DMS153 treated with DMSO at 0.1 percent for 48 hours (cell line): Measurements from ENCODE around the gene SLC35E4.
"Not testable (repeated sequence)": the region's sequence is repeated elsewhere in the genome, so short reads cannot be mapped to it uniquely, and the experiment has no call there.

ENCODE experiments used
- DNase-seq: peaks from one replicate; lab custom pipeline; 2025; ENCODE audit not compliant: unreplicated experiment; lab: John Stamatoyannopoulos, UW

Gene SLC35E4, protein sequence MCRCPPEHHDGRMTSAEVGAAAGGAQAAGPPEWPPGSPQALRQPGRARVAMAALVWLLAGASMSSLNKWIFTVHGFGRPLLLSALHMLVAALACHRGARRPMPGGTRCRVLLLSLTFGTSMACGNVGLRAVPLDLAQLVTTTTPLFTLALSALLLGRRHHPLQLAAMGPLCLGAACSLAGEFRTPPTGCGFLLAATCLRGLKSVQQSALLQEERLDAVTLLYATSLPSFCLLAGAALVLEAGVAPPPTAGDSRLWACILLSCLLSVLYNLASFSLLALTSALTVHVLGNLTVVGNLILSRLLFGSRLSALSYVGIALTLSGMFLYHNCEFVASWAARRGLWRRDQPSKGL

DNA sequence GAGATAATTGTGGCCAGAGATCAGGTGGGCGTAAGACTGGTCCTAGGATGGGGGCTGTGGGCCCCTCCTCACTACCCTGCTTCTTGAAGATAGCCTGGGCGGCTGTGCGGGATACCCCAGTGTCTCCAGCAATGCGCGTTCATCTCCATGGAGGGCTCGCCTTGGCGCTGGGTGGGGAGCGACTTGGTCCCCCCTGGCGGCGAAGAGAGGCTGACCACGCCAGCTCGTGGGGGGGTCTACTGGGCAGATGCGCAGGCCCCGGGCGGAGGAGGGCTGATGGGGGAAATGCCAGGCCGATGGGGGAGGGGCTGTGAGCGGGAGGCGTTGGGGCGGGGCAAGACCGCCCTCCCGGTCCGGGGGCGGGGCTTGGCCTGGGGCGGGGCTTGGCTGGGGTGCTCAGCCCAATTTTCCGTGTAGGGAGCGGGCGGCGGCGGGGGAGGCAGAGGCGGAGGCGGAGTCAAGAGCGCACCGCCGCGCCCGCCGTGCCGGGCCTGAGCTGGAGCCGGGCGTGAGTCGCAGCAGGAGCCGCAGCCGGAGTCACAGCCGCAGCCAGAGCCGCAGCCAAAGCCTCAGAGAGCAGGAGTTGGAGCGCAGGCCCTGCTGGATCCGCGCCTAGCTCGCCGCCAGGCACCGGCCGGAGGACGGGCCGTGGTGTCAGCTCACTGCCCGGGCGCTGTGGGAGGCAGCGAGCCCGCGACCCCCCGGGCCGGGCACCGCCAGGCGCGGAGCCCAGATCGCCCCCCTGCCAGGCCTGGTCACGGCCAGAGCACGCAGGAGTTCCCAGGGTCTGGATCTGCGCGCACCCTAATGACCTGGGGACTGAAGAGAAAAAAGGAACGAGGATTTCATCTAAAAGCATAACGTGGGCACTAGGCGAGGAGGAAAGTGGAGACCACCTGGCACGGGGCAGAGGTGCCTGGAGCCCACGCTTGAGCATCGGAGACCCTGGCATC, at the start of gene SLC35E4:
Gene SLC35E4, plus strand, starts transcription at position 509 of the 953 bp plus-strand sequence. CDS start 670 bp downstream, outside the sequence.
- peak; percentile 81 for DNase-seq

DNA sequence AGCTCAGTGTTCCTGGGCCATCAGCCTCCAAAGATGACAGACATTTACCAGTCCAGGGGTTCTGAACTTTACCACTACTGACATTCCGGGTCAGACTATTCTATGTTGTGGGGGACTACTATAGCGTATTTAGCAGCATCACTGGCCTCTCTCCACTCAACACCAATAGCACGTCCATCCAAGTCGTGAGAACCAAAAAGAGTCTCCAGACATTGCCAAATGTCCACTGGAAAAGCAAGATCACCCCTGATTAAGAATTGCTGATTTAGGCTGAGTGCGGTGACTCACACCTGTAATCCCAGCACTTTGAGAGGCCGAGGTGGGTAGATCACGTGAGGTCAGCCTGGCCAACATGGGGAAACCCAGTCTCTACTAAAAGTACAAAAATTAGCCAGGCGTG, 49.2 kb upstream of the SLC35E4 start:
- DNase-seq = no peak

DNA sequence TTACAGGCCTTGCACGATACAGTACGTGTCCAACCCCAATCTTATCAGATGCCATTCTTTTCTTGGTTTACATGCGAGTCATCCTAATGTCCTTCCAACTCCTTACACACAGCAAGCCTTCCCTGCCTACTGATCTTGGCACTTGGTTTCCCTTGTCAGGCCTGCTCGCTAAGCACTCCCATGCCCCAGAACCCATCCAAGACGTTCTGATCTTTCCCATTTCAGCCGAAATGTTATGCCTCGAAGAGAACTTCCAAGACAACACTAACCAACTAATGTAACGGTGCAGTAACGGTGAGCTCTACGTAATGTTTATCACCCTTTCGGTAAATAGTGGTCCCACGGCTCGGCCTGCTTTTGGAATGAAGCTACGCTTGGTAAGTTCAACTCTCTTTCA, 44.4 kb upstream of the SLC35E4 start:
- DNase-seq = no peak

DNA sequence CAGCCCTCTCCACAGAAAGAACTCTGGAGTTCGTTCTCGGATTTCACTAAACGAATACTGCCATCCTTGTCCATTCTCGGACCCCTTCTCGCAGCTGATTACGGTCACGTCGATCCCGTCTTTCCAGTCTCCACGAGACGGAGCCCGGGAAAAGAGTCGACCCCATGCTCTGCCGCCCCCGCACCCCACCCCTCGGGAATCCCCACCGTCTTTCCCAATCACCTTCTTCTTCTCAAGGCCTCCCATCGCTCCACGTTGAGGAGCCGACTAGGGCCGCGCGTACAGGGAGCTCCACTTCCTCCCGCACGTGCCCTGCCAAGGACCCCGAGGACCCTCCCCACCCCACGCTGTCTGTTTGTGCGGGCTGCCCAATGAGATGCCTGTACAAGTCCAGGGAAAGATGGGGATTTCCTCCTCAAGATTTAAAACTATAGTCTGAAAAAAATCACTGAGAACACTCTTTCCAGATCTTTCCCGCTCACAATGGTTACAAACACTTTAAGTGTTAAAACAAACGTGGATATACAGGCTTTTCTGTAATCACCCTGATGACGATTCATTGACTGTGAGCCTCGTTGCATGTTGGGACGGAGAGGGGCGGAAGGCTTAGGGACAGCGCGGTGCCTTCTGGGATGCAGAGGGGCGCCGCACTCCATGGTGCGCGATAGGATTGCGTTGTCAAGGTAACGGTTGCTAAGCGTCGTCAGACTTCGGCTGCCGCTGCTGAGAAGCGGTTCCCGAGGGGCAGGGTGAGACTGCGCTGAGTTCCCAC, 43.8 kb upstream of the SLC35E4 start, which contains the start of gene PES1:
Gene PES1, minus strand, starts transcription at position 323 of the 772 bp plus-strand sequence. Its CDS starts 77 bp downstream, at position 246.
- DNase-seq = peak; percentile 96

DNA sequence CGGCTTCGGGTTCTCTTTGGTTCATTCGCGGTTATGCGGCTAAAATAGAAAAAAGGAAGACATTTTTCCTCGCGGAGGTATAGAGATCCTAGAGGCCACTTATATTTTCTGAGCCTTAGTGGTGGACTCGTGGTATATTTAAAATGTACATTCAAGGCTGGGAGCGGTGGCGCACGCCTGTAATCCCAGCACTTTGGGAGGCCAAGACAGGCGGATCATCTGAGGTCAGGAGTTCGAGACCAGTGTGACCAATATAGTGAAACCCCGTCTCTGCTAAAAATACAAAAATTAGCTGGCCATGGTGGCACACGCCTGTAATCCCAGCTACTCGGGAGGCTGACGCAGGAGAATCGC, 43.2 kb upstream of the SLC35E4 start:
- not testable (repeated sequence) for DNase-seq

DNA sequence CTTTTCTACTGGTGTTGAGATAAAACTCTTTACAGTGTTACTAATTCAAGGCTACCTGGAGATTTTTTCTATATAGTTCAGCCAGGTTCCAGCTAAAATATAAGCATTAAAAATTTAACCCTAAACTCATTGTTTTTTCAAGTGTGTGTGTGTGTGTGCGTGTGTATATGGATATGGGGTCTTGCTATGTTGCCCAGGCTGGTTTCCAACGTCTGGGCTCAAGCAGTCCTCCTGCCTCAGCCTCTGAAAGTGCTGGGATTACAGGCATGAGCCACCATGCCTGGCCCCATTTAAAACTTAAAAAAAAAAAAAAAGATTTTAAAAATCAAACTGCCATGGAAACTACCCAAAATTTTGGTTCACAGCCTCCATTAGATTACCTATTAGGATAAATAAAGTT, 39.4 kb upstream of the SLC35E4 start:
- no peak for DNase-seq

DNA sequence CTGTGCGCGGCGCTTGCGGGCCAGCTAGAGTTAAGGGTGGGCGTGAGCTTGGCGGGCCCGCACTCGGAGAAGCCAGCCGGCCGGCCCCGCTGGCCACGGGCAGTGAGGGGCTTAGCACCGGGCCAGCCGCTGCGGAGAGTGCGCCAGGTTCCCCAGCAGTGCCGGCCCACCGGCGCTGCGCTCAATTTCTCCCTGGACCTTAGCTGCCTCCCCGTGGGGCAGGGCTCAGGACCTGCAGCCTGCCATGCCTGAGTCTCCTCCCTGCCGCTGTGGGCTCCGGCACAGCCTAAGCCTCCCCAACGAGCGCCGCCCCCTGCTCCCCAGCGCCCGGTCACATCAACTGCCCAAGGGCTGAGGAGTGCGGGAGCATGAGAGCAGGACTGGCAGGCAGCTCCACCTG, 38.7 kb upstream of the SLC35E4 start:
- no peak for DNase-seq

DNA sequence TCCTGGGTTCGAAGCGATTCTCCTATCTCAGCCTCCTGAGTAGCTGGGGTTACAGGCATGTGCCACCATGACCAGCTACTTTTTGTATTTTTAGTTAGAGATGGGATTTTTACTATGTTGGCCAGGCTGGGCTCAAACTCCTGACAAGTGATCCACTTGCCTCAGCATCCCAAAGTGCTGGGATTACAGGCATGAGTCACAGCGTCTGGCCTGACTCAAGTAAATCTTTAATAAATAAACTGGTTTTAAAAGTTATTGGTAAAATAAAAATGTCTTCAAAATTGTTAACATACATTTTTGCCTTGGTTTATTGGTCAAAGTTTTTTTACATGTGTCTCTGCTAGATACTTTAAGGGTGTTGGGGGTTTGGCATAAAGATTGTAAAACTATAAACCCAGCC, 36.6 kb upstream of the SLC35E4 start:
- no peak for DNase-seq

DNA sequence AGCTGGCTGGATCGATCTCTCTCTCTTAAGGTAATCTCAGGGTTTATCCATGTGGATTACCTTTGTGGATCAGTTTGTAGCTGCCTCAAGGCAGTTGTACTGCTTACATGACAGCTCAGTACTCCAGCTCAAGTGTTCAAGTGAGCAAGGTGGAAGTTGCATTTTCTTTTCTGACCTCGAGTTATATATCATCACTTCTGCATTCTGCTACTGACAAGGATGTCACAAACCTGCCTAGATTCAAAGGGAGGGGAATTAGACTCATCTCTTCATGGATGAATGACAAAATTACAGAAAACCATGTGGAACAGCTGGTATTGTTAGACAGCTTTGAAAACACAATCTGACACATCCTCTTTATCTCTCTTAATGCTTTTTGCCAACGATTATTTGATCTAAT, 34.7 kb upstream of the SLC35E4 start:
- no peak for DNase-seq

DNA sequence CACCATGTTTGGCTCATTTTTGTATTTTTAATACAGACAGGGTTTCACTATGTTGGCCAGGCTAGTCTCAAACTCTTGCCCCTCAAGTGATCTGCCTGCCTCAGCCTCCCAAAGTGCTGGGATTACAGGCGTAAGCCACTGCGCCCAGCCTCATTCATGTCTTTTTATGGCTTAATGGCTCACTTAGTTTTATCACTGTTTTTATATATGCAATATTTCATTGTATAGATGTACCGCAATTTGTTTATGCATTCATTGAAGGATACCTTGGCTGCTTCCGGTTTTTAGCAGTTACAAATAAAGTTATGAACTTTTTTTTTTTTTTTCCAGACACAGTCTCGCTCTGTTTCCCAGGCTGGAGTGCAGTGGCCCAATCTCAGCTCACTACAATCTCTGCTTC, 34.1 kb upstream of the SLC35E4 start:
- DNase-seq = no peak

DNA sequence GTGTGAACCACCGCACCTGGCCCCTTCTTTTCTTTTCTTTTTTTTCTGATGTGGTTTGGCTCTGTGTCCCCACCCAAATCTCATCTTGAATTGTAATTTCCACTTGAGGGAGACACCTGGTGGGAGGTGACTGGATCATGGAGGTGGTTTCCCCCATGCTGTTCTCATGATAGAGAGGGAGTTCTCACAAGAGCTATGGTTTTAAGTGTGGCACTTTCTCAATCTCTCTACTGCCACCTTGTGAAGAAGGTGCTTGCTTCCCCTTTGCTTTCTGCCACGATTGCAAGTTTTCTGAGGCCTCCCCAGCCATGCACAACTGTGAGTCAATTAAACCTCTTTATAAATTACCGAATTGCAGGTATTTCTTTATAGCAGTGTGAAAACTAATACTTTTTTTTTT, 33.5 kb upstream of the SLC35E4 start:
- no peak for DNase-seq

DNA sequence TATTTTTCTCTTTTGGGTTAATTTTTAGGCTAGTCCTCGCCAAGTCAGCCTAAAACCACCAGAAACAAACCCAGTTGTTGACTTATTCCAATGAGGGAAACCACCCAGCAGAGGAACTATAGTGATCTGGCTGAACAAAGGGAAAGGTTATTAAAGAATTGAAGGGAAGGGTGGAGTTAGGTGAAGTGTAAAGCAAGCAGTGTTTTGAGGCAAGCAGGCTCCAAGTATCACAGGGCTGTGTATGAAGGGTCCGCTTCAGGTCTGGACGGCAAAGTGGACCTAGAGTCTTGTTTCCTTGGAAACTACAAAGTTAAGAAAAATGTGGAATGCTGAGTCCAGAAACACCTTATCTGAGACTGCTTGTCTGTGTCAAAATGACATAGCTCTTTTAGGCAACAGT, 31.8 kb upstream of the SLC35E4 start:
- DNase-seq = no peak

DNA sequence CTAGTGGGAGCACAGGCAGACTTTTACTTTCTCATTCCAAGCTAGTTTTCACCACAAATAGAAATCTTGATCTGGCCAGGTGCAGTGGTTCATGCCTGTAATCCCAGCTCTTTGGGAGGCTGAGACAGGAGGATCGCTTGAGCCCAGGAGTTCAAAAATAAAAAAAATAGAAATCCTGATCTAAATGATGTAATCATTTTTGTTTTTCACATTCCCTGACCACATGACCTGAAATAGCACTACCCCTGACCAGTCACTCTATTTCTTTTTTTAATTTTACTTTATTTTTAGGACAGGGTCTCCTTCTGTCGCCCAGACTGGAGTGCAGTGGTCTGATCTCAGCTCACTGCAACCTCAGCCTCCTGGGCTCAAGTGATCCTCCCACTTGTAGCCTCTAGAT, 30.9 kb upstream of the SLC35E4 start:
- DNase-seq = no peak

DNA sequence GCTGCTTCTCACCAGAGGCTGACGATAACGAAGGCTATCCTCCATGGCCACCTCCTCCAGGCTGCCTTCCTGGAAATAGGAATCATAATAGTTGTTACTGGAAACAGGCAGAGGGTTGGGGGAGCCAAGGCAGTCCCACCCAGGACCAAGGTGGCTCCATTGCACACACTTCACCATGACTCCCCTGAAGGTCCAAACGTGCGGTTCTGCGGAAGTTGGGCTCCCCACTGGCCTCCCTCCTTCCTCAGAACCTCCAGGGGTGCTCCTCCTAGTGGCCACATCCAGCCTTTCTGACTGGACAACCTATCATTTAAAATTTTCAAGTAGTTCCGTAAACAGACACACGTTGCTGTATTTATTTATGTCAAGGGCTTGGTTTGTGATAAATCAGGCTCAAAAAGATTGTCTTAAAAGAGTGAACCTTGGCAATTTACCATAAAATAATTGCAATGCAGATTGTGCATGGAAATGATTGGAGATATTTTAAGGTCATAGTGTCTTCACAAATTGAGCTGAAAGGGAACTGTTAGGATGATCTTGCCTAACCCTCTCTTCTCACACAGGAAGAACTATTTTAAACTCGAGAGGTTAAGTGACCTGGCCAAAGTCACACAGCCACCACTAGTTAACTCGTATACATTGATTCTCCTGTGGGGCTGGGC, 30.0 kb upstream of the SLC35E4 start:
- peak; percentile 55 for DNase-seq

DNA sequence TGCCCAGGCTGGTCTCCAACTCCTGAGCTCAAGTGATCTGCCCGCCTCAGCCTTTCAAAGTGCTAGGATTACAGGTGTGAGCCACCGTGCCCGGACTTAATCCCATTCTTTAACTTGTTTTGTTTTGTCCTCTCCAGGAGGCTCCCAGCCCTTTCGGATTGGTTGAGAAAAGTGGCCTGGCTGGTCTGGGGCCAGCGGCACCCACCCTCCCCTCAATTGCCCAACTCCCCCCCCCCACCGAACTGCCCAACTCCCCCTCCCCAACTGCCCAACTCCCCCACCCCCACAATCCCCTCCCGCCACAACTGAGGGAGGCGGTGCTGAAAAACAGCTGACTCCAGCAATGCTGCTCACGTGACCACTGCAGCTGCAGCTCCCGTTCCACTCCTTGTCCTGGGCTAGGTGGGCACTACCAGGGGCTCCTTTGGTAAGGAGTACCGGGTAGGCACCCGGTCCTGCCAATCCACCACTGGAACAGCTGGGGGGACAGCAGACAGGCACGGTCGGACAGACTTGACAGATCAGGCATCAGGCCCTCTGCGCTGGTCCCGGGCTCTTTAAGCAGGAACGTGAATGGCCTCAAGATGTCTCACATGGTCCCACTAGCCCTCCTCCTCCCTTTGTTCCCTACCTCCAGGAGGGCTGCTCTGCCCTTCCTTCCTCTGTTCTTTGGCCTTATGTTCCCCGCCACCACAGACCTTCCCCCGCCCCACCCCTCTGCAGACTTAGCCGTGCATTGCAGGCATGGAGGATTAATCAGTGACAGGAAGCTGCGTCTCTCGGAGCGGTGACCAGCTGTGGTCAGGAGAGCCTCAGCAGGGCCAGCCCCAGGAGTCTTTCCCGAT, 28.9 kb upstream of the SLC35E4 start, which contains the start of gene TCN2:
Gene TCN2, plus strand, starts transcription at position 720 of the 845 bp plus-strand sequence. CDS start 158 bp downstream, outside the sequence.
- DNase-seq = peak; percentile 31

DNA sequence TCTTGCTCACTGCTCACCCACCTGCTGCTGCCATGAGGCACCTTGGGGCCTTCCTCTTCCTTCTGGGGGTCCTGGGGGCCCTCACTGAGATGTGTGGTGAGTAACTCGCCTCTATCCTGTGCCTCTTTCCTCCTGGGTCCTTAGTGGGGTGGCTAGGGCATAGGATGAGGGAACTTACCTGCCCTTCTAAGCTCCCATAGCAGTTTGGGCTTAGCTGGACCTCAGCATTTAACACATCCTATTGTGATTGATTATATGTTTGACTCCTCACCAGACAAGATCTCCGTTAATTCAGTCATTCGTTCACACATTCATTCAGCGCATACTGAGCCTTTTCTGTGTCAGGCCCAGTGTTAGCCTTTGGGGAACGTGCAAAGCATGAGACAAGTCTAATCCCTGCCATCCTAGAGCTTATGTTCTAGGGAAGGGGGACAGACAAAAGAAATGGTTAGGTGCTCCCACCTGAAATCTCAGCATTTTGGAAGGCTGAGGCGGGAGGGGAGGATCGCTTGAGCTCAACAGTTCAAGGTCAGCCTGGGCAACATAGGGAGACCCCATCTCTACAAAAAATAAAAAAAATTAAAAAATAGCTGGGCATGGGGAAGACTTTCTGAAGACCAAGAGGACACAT, 28.2 kb upstream of the SLC35E4 start:
- no peak for DNase-seq

DNA sequence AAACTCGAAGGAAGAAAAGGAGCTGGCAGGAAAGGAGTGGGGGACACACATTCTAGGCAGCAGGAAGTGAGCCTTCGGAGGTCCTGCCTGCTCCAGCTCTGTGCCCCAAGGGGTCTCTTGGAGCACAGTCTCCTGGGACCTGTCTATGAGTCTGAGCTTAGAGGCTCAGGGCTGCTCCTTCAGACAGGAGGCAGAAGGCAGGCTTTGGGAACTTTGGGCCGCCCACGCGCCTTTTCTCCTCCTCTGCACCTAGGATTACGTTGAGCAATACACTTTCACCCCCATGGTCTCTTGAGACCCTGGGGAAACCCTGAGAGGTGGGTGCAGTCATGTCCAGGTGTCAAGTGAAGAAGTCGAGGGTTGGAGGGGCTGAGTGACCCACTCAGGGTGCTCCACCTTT, 27.6 kb upstream of the SLC35E4 start:
- DNase-seq = no peak

DNA sequence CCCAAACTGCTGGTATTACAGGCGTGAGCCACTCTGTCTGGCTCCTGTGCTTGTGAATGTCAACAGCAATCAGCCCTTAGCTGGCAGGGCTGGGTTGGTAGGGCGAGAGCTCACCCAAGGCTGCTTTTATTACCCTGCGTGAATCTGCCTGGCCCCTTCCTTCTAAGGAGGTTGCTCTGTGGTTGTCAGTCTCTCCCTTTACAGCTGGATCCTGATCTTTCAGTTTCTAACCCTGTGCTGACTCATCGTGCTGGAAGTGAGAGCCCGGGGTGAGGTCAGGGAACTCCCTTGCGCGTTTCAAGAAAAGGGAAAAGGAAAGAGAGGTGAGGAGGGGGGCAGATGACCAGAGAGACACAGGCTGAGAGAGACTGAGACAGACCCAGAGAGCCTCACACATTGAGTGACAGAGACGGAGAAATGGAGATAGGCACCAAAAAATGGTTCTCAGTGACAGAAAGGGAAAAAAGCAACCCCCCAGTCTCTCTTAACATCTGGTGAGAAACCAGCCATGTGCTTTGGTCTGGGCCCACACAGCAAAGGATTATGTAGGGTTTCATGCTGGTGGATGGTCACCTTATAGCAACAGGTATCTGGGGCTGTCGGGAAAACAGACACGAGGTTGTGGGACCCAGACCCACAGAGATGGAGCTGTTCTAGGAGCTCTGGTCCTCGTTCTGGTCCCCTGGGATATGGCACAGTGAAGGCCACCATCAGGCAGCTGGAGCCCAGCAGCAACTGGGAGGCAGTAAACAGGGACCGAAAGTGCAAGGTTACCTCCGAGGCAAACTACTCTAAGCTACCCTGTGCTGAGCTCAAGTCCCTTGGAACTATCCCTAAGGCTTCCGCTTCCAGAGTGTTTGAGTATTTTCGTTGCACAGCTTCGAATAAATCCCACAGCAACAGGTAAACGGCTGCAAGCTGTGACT, 26.1 kb upstream of the SLC35E4 start:
- no peak for DNase-seq
